NCI-H2107 treated with DMSO at 0.1 percent for 48 hours (cell line): Measurements from ENCODE around the gene ESPNL.

ENCODE experiments used
- DNase-seq: peaks from one replicate; lab custom pipeline; 2025; ENCODE audit not compliant: unreplicated experiment; lab: John Stamatoyannopoulos, UW

The ESPNL gene

GRCh38 chr2:238079874-238080327 lies 20.2 kb upstream of the ESPNL start:
- DNase-seq: no peak

GRCh38 chr2:238080518-238080917 lies 19.6 kb upstream of the ESPNL start:
- no peak for DNase-seq

- DNase-seq: no peak
Observed at GRCh38 chr2:238081150-238081549, 19.0 kb upstream of the ESPNL start.

GRCh38 chr2:238081561-238081960 lies 18.6 kb upstream of the ESPNL start:
- DNase-seq: no peak

- DNase-seq: no peak
Observed at GRCh38 chr2:238082151-238082550, 18.0 kb upstream of the ESPNL start.

- DNase-seq: no peak
Observed at GRCh38 chr2:238082827-238083226, 17.3 kb upstream of the ESPNL start.

- no peak for DNase-seq
Observed at GRCh38 chr2:238083919-238084318, 16.2 kb upstream of the ESPNL start.

- no peak for DNase-seq
Observed at GRCh38 chr2:238084761-238085160, 15.4 kb upstream of the ESPNL start.

GRCh38 chr2:238085899-238086298 lies 14.2 kb upstream of the ESPNL start:
- no peak for DNase-seq

- DNase-seq: no peak
Observed at GRCh38 chr2:238087211-238087610, 12.9 kb upstream of the ESPNL start.

GRCh38 chr2:238090887-238091286 lies 9.3 kb upstream of the ESPNL start:
- DNase-seq: no peak

- DNase-seq: no peak
Observed at GRCh38 chr2:238091436-238092060, 8.6 kb upstream of the ESPNL start.

GRCh38 chr2:238092486-238093035 lies 7.6 kb upstream of the ESPNL start:
- no peak for DNase-seq

GRCh38 chr2:238093181-238094140 lies 6.7 kb upstream of the ESPNL start:
- no peak for DNase-seq

GRCh38 chr2:238094438-238095022 lies 5.6 kb upstream of the ESPNL start:
- no peak for DNase-seq

- DNase-seq: no peak
Observed at GRCh38 chr2:238095143-238095542, 5.0 kb upstream of the ESPNL start.

GRCh38 chr2:238096311-238097011 lies 3.7 kb upstream of the ESPNL start:
- peak; percentile 35 for DNase-seq

GRCh38 chr2:238097201-238097987 lies 2.7 kb upstream of the ESPNL start:
- DNase-seq: no peak

- DNase-seq: no peak
Observed at GRCh38 chr2:238097988-238098871, 1.9 kb upstream of the ESPNL start.
